Mesenchymal stem cell (in vitro differentiated cells and primary cell): ENCODE measurements around the gene SBNO1.
"Not testable (repeated sequence)": the region's sequence is repeated elsewhere in the genome, so short reads cannot be mapped to it uniquely, and the experiment has no call there.

Source experiments
- DNase-seq: peaks from one replicate; pipeline ENCODE4 v3.0.0-alpha.2; 2013
- H2AFZ ChIP-seq: one replicate; pipeline ENCODE4 v1.6.1; 2013; ENCODE audit warnings: low read depth, mild to moderate bottlenecking, control low read depth, inconsistent platforms, low read length, moderate library complexity
- H2AK5ac ChIP-seq: 2 replicates; pipeline ENCODE4 v1.6.1; 2013; ENCODE audit warnings: low read length, moderate library complexity, mild to moderate bottlenecking, inconsistent platforms; ENCODE audit not compliant: severe bottlenecking
- H2BK120ac ChIP-seq: one replicate; pipeline ENCODE4 v1.6.1; 2013; ENCODE audit warnings: low read depth, mild to moderate bottlenecking, inconsistent platforms, low read length, moderate library complexity
- H2BK12ac ChIP-seq, 2 experiments: one replicate each; pipeline ENCODE4 v1.6.1; 2013; ENCODE audit warnings: inconsistent platforms in 2 of 2, low read length in 2 of 2, mild to moderate bottlenecking in 2 of 2, moderate library complexity in 2 of 2, control low read depth in 1 of 2
- H2BK15ac ChIP-seq: one replicate; pipeline ENCODE4 v1.6.1; 2013; ENCODE audit warnings: mild to moderate bottlenecking, low read depth, inconsistent platforms; ENCODE audit not compliant: poor library complexity, severe bottlenecking
- H2BK5ac ChIP-seq: 2 replicates; pipeline ENCODE4 v1.6.1; 2013; ENCODE audit warnings: low read depth, mild to moderate bottlenecking, low read length, control low read depth, inconsistent platforms; ENCODE audit not compliant: poor library complexity, severe bottlenecking
- H3K14ac ChIP-seq, 2 experiments: one replicate each; pipeline ENCODE4 v1.6.1; 2013; ENCODE audit warnings: inconsistent platforms in 2 of 2, low read length in 2 of 2, control low read depth in 1 of 2, mild to moderate bottlenecking in 1 of 2, moderate library complexity in 1 of 2
- H3K18ac ChIP-seq, 2 experiments: one replicate each; pipeline ENCODE4 v1.6.1; 2013; ENCODE audit warnings: inconsistent platforms in 2 of 2, low read length in 2 of 2, control low read depth in 1 of 2, low read depth in 1 of 2, mild to moderate bottlenecking in 1 of 2
- H3K23ac ChIP-seq, 2 experiments: one replicate each; pipeline ENCODE4 v1.6.1; 2013; ENCODE audit warnings: inconsistent platforms in 2 of 2, low read length in 2 of 2, mild to moderate bottlenecking in 2 of 2, moderate library complexity in 2 of 2, control low read depth in 1 of 2
- H3K27ac ChIP-seq: 2 replicates; pipeline ENCODE4 v1.5.1; 2013; ENCODE audit warnings: mild to moderate bottlenecking, moderate library complexity, low read length, control low read depth, inconsistent platforms; ENCODE audit not compliant: poor library complexity, severe bottlenecking
- H3K27me3 ChIP-seq, 2 experiments: 2 replicates each; pipeline versions ENCODE4 v1.6.1 to v1.7.0; 2013; ENCODE audit warnings: low read length in 2 of 2, mild to moderate bottlenecking in 2 of 2, moderate library complexity in 2 of 2, control low read depth in 1 of 2, inconsistent platforms in 1 of 2; ENCODE audit not compliant: control insufficient read depth in 1 of 2, insufficient read depth in 1 of 2
- H3K36me3 ChIP-seq, 2 experiments: 2 replicates each; pipeline versions ENCODE4 v1.6.1 to v1.7.0; 2013; ENCODE audit warnings: low read length in 2 of 2, control low read depth in 1 of 2, inconsistent platforms in 1 of 2, low read depth in 1 of 2, mild to moderate bottlenecking in 1 of 2; ENCODE audit not compliant: insufficient read depth in 2 of 2, control insufficient read depth in 1 of 2
- H3K4ac ChIP-seq, 2 experiments: one replicate each; pipeline ENCODE4 v1.6.1; 2013; ENCODE audit warnings: inconsistent platforms in 2 of 2, low read length in 2 of 2, mild to moderate bottlenecking in 2 of 2, moderate library complexity in 2 of 2, control low read depth in 1 of 2, low read depth in 1 of 2
- H3K4me1 ChIP-seq: 2 replicates; pipeline ENCODE4 v1.6.1; 2013; ENCODE audit warnings: low read depth, low read length, control low read depth; ENCODE audit not compliant: control insufficient read depth, insufficient read depth
- H3K4me2 ChIP-seq: 2 replicates; pipeline ENCODE4 v1.6.1; 2013; ENCODE audit warnings: low read length, mild to moderate bottlenecking, inconsistent platforms; ENCODE audit not compliant: poor library complexity, severe bottlenecking
- H3K4me3 ChIP-seq, 2 experiments: 2 replicates each; pipeline versions ENCODE4 v1.5.1 to v1.7.0; 2013; ENCODE audit warnings: low read length in 2 of 2, mild to moderate bottlenecking in 2 of 2, control low read depth in 1 of 2, low read depth in 1 of 2; ENCODE audit not compliant: insufficient read depth in 1 of 2
- H3K79me1 ChIP-seq: replicated peaks from 2 replicates; pipeline ENCODE4 v1.6.1; 2013; ENCODE audit warnings: mild to moderate bottlenecking, control low read depth, low read length, inconsistent platforms; ENCODE audit not compliant: poor library complexity, severe bottlenecking
- H3K9ac ChIP-seq: 2 replicates; pipeline ENCODE4 v1.7.0; 2013; ENCODE audit warnings: mild to moderate bottlenecking, low read length, moderate library complexity
- H3K9me3 ChIP-seq: 2 replicates; pipeline ENCODE4 v1.7.0; 2013; ENCODE audit warnings: mild to moderate bottlenecking, low read length; ENCODE audit not compliant: control insufficient read depth
- H4K8ac ChIP-seq: one replicate; pipeline ENCODE4 v1.6.1; 2013; ENCODE audit warnings: inconsistent platforms, mild to moderate bottlenecking, low read length, moderate library complexity
- H4K91ac ChIP-seq: one replicate; pipeline ENCODE4 v1.6.1; 2013; ENCODE audit warnings: mild to moderate bottlenecking, low read length, inconsistent platforms
- WGBS: methylation state at CpG from one replicate; pipeline ENCODE4 v1.1.7; 2013; ENCODE audit warnings: mixed read lengths; 5-methylcytosine and 5-hydroxymethylcytosine counted together

Gene SBNO1

DNA sequence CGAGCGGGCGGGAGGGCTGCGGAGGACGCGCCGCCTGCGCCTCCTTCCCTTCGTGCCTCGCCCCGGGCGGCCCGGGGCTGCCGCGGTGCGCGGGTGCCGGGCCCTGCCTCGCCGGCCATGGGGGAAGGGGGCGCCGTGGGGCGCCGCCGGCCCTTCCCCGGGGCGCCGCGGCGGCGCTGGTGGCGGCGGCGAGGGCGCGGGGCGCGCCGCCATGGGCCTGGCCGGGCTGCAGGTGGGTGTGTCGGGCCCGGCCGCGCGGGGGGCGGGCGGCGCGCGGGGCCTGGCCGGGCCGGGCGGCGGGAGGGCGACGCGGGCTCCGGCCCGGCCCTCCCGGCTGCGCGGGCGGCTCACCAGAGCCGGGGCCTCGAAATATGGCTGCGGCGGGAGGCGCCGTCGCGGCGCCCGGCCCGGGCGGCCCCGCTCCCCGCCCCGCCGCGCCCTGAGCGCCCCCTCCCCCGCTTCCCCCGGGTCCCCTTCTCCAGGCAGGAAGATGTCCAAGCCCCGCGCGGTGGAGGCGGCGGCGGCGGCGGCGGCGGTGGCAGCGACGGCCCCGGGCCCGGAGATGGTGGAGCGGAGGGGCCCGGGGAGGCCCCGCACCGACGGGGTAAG, 24.4 kb upstream of the SBNO1 start:
- Histone ChIP-seq H3K14ac (no peak overlapping the region), H2BK5ac (no peak overlapping the region), H2BK12ac (no peak overlapping the region), H3K79me1 (peaks cover 19% of the 10 kb centered on the region), H3K27ac (no peak overlapping the region), H3K4me2 (peak overlapping the region; percentile 91), H3K4ac (no peak overlapping the region), H3K27me3 (no peaks in the 10 kb centered on the region), H3K4me3 (peak overlapping the region; percentile 78 to 83), H2BK15ac (peak overlapping the region; percentile 57), H2BK120ac (no peak overlapping the region), H4K91ac (no peak overlapping the region), H2AFZ (no peak overlapping the region), H3K9ac (peak overlapping the region; percentile 85), H3K18ac (peak overlapping the region in 1 of 2 experiments; percentile 94), H3K9me3 (no peaks in the 10 kb centered on the region), H2AK5ac (no peak overlapping the region), H4K8ac (no peak overlapping the region), H3K23ac (no peak overlapping the region), H3K4me1 (peaks cover 16% of the 10 kb centered on the region), H3K36me3 (peaks cover 25 to 36% of the 10 kb centered on the region in 2 experiments)
- WGBS = under 1% methylated on average over 19 of the region's 102 CpGs
- no peak for DNase-seq

DNA sequence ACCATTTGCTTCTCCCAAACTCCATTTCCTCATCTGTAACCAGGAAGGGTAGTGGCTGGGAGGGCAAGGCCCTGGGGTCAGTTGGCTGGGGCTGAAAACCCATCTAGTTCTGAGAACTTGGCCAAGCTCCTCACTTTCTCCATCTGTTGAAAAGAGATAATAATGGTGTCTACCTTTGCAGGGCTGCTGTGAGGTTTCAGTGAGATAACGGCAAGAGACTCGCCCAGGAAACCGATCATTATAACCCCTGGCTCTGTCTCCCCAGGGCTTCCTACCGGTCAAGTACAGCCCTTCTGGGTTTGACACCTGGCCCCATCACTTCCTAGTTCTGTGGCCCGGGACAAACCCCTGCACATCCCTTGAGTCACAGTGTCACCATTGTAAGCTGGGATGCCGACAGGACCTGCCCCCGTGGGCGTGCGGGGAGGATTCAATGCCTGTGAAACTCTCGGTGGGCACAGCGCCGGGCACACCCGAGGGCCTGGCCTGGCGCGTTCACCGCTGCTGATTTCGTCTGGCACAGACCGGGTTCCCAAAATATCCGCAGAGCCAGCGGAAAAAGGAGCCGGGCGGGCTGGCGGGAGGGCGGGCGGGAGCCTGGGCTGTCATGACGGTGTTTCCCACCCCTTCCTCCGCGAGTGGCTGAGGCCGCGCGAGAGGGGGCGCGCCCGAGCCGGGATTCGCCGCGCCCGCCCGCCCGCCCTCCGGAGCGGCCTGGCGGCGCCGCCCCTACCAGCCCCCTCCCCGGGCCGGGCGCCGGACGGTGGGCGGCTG, 23.7 kb upstream of the SBNO1 start:
- Histone ChIP-seq H3K9me3 (no peaks in the 10 kb centered on the region), H2BK15ac (no peak overlapping the region)
- peak; percentile 80 for DNase-seq

DNA sequence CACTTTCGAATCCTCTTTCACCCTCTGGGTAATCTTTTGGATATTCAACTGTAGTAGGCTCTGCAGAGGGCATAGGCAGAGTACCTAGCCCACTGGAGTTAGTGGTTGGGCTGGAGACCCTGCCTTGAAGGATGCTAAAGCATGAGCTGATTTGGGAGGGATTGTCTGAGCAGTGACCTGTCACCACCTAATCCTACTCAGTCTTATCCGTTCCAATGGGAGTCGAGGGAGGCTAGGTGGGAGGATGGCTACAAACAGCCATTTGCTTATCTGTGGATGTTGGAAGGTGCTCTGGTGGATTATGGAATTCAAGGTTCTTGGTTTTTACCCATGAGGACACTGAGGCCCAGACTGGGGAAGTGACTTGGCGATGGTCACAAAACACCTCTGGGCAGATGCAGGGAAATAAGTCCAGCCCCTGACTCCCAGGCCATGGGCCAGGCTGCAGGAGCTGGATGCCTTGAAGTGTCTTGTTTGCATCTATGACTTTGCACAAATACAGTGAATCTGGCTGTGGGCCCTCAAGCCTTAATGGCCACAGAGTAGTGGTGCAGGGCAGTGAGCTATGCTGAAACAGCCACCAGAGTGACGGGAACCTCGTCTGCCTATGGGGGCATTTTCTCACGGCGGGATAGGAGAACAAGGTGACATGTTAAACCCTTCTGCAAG, 23.0 kb upstream of the SBNO1 start:
- H4K8ac ChIP-seq = no peak overlapping the region
- H3K79me1 ChIP-seq = peaks cover 19% of the 10 kb centered on the region
- 85% methylated on average over 6 of the region's 8 CpGs for WGBS
- DNase-seq = peak; percentile 22
- H3K4me2 ChIP-seq = no peak overlapping the region
- H2BK5ac ChIP-seq = no peak overlapping the region
- H3K9ac ChIP-seq = peak overlapping the region; percentile 88
- no peak overlapping the region for H3K27ac ChIP-seq
- H2BK15ac ChIP-seq = no peak overlapping the region
- peaks cover 21 to 23% of the 10 kb centered on the region in 2 experiments for H3K36me3 ChIP-seq
- H3K14ac ChIP-seq = peak overlapping the region in 1 of 2 experiments; percentile 12
- H2BK120ac ChIP-seq = no peak overlapping the region
- no peak overlapping the region for H2AK5ac ChIP-seq
- H3K4me3 ChIP-seq = peak overlapping the region in 1 of 2 experiments; percentile 83
- H3K23ac ChIP-seq = peak overlapping the region in 1 of 2 experiments; percentile 77
- no peak overlapping the region for H4K91ac ChIP-seq
- H3K9me3 ChIP-seq = no peaks in the 10 kb centered on the region
- no peak overlapping the region for H2AFZ ChIP-seq
- peaks cover 16% of the 10 kb centered on the region for H3K4me1 ChIP-seq
- no peaks in the 10 kb centered on the region for H3K27me3 ChIP-seq
- peak overlapping the region; percentile 5 to 7 for H3K4ac ChIP-seq
- peak overlapping the region in 1 of 2 experiments; percentile 49 for H2BK12ac ChIP-seq
- H3K18ac ChIP-seq = peak overlapping the region in 1 of 2 experiments; percentile 0

More for the DNA sequence above, 23.7 kb upstream of the SBNO1 start:
- H3K9ac ChIP-seq = peak overlapping the region; percentile 88
- H3K23ac ChIP-seq = peak overlapping the region in 1 of 2 experiments; percentile 77
- H2AK5ac ChIP-seq = no peak overlapping the region
- H4K8ac ChIP-seq = peak overlapping the region; percentile 4
- no peak overlapping the region for H2BK120ac ChIP-seq
- H3K27ac ChIP-seq = peak overlapping the region; percentile 48
- peak overlapping the region in 1 of 2 experiments; percentile 49 for H2BK12ac ChIP-seq
- H3K4me1 ChIP-seq = peaks cover 16% of the 10 kb centered on the region
- peak overlapping the region in 1 of 2 experiments; percentile 63 for H3K14ac ChIP-seq
- H4K91ac ChIP-seq = no peak overlapping the region
- H3K4me3 ChIP-seq = peak overlapping the region; percentile 78 to 83
- peak overlapping the region in 1 of 2 experiments; percentile 5 for H3K4ac ChIP-seq
- H2AFZ ChIP-seq = peak overlapping the region; percentile 97
- H2BK5ac ChIP-seq = no peak overlapping the region
- H3K27me3 ChIP-seq = no peaks in the 10 kb centered on the region
- H3K36me3 ChIP-seq = peaks cover 25 to 30% of the 10 kb centered on the region in 2 experiments
- peaks cover 19% of the 10 kb centered on the region for H3K79me1 ChIP-seq
- H3K18ac ChIP-seq = peak overlapping the region; percentile 25 to 97
- H3K4me2 ChIP-seq = peak overlapping the region; percentile 74
- WGBS = 6% methylated on average over 15 of the region's 52 CpGs

DNA sequence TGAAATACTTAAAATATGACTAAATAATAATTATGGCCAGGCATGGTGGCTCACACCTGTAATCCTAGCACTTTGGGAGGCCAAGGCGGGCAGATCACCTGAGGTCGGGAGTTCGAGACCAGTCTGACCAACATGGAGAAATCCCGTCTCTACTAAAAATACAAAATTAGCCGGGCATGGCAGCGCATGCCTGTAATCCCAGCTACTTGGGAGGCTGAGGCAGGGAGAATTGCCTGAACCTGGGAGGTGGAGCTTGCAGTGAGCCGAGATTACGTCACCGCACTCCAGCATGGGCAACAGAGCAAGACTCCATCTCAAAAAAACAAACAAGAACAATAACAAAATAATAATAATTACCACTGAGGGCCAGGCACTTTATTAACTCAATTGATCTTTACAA, 20.9 kb upstream of the SBNO1 start:
- H3K4ac ChIP-seq, H3K9me3 ChIP-seq: not testable (repeated sequence)
- WGBS = 98% methylated on average over 5 of the region's 9 CpGs

More for the DNA sequence above, 20.9 kb upstream of the SBNO1 start:
- H3K18ac ChIP-seq, H2BK12ac ChIP-seq, DNase-seq, H2BK120ac ChIP-seq, H3K27ac ChIP-seq, H2BK15ac ChIP-seq, H2AK5ac ChIP-seq, H3K4me2 ChIP-seq, H3K27me3 ChIP-seq, H3K14ac ChIP-seq, H2BK5ac ChIP-seq, H4K8ac ChIP-seq, H2AFZ ChIP-seq, H4K91ac ChIP-seq, H3K4me3 ChIP-seq, H3K36me3 ChIP-seq, H3K23ac ChIP-seq: not testable (repeated sequence)
- Histone ChIP-seq H3K4me1 (peaks cover 16% of the 10 kb centered on the region), H3K79me1 (peaks cover 15% of the 10 kb centered on the region), H3K9ac (peak overlapping the region; percentile 92)
